GM18526 (cell line): ENCODE measurements around the gene GALK2.

Experiments
- POLR2A ChIP-seq: IDR thresholded peaks from 3 replicates; pipeline ENCODE4 v1.6.1; 2011; ENCODE audit not compliant: insufficient read length; ENCODE audit errors: extremely low read depth

GALK2 gene

GRCh38 chr15:49282366-49282765 is 112.3 kb downstream of the GALK2 start:
- TF ChIP-seq POLR2A, result no peak

- no peak for TF ChIP-seq POLR2A
Observed at GRCh38 chr15:49286649-49287404, 116.8 kb downstream of the GALK2 start.

- TF ChIP-seq POLR2A, result no peak
Observed at GRCh38 chr15:49287481-49287880, 117.4 kb downstream of the GALK2 start.

- TF ChIP-seq POLR2A, result no peak
Observed at GRCh38 chr15:49288391-49288790, 118.3 kb downstream of the GALK2 start.

- no peak for TF ChIP-seq POLR2A
Observed at GRCh38 chr15:49290191-49290590, 120.1 kb downstream of the GALK2 start.

GRCh38 chr15:49293941-49294340 is 123.9 kb downstream of the GALK2 start:
- no peak for TF ChIP-seq POLR2A

GRCh38 chr15:49296258-49296657 is 126.2 kb downstream of the GALK2 start:
- TF ChIP-seq POLR2A, result no peak

GRCh38 chr15:49297584-49297983 is 127.5 kb downstream of the GALK2 start:
- no peak for TF ChIP-seq POLR2A

- no peak for TF ChIP-seq POLR2A
Observed at GRCh38 chr15:49300856-49301255, 130.8 kb downstream of the GALK2 start.

- no peak for TF ChIP-seq POLR2A
Observed at GRCh38 chr15:49301562-49301961, 131.5 kb downstream of the GALK2 start.

GRCh38 chr15:49303003-49303402 is 133.0 kb downstream of the GALK2 start:
- TF ChIP-seq POLR2A, result no peak

GRCh38 chr15:49306551-49306950 is 136.5 kb downstream of the GALK2 start:
- no peak for TF ChIP-seq POLR2A

GRCh38 chr15:49308686-49309085 is 138.6 kb downstream of the GALK2 start:
- no peak for TF ChIP-seq POLR2A

- no peak for TF ChIP-seq POLR2A
Observed at GRCh38 chr15:49309889-49310288, 139.8 kb downstream of the GALK2 start.

GRCh38 chr15:49313650-49314049 is 143.6 kb downstream of the GALK2 start:
- TF ChIP-seq POLR2A, result no peak

- no peak for TF ChIP-seq POLR2A
Observed at GRCh38 chr15:49314716-49315115, 144.7 kb downstream of the GALK2 start.

- no peak for TF ChIP-seq POLR2A
Observed at GRCh38 chr15:49315391-49315823, 145.4 kb downstream of the GALK2 start.
